GM19239 (cell line): ENCODE results near the gene TAF1C.
"Not testable (repeated sequence)": the region's sequence is repeated elsewhere in the genome, so short reads cannot be mapped to it uniquely, and the experiment has no call there.

Experiments
- DNase-seq: peaks from one replicate; pipeline ENCODE4 v3.0.0; 2011; ENCODE audit warnings: low spot score; ENCODE audit not compliant: insufficient read length
- FAIRE-seq: peaks from 2 replicates; lab custom pipeline; 2011; peaks lifted over from hg19 to GRCh38; lab: Jason Lieb, UNC

Gene TAF1C

DNA sequence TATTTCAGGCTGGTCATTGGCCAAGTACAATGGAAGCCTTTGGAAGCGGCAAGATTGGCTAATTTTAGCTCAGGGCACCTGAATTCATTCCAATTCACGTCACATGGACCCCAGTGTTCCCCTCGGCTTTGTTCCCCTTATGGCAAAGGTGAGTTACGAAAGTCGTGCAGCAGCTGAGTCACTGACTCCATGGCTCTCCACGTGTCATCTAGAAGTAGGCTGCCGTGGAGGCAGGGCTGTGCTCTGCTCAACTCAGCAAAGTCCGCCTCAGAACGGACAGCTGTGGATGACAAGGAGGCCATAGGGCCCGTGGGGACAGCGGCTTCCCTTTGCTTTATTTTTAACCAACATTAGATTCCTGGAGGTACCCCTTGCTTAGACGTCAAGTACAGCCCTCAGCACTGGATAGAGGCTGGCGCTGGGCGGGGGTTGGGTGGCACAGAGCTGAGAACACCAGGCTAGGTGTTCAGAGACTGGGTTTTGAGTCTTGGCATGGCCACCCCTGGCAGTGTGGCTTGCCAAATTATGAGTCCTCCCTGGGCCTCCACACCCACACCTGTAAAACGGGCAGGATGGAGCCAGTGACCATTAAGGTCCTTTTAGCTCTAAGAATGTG lies 27.7 kb upstream of the TAF1C start:
- no peak for FAIRE-seq
- DNase-seq = no peak

DNA sequence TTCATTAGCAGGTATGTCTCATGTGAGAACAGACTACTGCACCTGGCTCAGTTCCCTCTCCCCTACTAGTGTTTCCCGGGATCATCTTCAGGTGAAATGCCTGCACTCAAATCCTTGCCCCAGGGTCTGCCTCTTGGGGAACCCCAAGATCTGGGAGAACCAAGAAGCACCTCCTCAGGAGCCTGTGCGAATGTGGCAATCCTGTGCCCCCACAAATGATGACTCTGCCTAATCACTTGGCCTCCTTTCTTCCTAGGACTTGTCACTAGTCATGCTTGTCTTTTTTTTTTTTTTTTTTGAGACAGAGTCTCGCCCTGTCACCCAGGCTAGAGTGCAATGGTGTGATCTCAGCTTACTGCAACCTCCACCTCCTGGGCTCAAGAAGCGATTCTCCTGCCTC lies 25.8 kb upstream of the TAF1C start:
- no peak for FAIRE-seq
- no peak for DNase-seq

DNA sequence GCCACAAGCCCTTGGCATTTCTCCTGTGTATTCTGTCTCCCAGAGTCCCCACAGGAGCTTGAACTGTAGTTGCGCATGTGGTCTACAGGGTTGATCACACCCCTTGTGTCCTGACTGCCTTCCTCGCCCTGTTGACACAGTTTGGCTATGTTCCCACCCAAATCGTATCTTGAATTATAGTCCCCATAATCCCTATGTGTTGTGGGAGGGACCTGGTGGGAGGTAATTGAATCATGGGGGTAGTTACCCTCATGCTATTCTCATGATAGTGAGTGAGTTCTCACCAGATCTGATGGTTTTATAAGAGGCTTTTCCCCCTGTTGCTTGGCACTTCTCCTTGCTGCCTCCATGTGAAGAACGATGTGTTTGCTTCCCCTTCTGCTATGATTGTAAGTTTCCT lies 25.3 kb upstream of the TAF1C start:
- FAIRE-seq (no peak), DNase-seq (no peak)

DNA sequence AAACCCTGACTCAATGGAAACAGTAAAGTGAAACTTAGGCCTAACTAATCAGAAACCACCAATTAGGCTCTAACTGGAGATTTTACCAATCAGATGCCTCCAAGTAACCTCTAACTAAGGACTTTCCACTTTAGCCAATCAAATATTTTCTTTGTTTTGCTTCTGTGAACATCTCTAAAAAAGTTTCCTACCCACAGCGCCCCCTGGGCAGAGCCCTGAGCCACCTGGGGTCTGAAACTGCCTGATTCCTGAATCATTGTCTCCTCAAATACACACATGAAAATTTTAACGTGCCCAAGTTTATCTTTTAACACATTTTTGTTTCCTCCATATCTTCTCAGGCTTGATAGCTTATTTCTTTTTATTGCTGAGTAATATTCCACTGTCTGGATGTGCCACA lies 23.1 kb upstream of the TAF1C start:
- FAIRE-seq (no peak), DNase-seq (no peak)

DNA sequence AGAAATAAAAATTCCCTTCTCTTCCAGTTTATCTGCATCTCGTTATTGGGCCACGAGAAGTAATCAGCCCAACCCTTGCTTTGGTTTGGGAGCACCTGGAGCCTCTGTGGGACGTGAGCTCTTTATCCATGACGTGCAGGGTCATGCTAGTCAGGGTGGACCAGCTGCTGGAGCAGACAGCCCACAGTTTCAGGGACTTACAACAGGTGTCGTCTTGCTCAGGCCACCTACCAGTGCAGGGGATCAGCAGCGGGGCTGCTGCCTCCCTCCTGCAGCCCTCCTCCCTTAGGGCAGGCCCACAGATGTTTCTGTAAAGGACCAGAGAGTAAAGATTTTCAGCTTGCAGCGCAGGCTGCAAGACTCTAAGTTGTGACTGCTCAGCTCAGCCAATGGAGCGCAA lies 21.0 kb upstream of the TAF1C start:
- DNase-seq = no peak
- FAIRE-seq = no peak

DNA sequence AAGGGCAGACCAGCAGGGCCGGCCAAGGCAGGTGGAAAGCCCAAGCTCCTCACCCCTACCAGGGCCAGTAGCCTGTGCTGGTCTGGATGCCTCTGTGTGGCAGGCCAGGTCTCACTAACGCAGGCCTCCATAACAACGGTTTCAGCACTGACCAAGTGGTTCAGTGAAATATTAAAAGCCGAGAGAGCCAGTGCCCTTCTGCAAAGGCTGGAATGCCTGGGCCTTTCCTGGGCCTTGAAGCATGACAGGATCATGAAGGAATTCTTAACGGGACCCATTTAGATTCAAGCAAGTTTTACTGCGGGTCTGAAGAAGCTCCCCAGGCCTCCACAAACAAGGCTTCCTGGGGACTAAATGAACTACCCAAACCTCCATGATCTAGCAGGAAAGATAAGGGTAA lies 20.4 kb upstream of the TAF1C start:
- FAIRE-seq (no peak), DNase-seq (no peak)

DNA sequence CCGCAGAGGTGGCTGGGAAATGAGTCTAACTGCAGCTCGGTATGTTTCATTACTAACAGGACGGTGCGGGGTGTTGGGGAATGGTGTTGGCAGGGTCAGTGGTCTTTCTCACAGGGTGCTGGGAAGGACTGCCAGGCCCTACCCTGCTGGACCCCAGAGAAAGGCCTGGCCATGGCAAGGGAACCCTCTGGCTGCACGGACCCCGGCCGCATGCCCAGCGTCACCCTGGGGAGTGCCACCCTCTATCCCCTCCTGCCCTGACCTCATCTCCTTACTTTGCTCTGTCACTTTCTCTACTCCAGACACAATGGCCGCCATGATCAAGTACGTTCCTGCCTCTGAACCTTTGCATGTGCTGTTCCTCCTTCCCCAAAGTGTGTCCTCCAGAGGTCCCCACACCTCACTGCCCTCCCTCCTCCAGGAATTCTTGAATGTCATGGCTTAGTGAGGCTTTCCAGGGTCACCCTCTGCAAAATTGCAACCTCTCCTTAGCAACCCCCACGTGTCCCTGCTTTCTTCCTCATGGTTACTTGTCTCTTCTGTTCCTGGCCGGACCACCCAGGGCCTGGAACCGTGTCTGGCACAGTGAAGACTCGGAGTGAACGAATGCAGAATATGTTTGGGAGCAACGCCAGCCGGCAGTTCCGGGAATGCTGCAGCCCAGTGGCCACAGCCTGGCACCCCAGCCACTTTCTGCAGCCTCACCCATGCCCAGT lies 19.3 kb upstream of the TAF1C start:
- FAIRE-seq = no peak
- no peak for DNase-seq

DNA sequence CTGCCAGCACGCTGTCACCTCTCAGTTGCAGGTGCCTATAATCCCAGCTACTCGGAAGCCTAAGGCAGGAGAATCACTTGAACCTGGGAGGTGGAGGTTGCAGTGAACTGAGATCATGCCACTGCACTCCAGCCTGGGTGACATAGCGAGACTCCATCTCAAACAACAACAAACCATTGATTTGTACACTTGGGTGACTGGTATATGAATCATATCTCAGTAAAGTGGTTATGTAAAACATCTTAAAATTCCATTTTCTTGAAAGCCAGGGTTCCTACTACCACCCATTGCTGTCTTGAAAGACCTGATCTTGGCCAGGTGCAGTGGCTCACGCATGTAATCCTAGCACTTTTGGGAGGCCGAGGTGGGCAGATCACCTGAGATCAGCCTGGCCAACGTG lies 18.3 kb upstream of the TAF1C start:
- FAIRE-seq, DNase-seq: not testable (repeated sequence)

DNA sequence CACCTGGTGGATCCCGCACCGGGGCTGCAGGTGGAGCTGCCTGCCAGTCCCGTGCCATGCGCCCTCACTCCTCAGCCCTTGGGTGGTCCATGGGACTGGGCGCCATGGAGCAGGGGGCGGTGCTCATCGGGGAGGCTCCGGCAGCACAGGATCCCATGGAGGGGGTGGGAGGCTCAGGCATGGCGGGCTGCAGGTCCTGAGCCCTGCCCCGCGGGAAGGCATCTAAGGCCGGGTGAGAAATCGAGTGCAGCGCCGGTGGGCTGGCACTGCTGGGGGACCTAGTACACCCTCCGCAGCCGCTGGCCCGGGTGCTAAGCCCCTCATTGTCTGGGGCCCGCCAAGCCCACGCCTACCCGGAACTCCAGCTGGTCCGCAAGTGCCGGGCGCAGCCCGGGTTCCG lies 17.7 kb upstream of the TAF1C start:
- not testable (repeated sequence) for DNase-seq, FAIRE-seq

DNA sequence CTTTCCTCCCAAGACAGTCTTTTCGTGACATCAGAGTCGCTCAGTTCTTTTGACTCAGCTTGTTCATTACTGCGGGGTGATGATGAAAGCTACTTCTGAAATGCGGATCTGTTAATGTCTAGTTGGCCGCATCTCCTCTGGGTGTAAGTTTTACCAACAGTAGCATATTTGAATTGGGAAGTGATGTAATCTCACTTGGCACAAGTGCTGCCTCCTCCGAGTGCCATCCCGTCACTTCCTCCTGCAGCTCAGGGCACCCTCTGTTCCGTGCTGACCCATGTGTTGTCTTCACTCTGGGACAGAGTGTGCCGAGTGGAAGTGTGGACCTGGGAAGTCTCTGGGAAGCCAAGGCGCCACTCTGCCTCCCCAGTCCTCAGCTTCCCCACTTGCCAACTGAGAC lies 13.0 kb upstream of the TAF1C start:
- FAIRE-seq = no peak
- no peak for DNase-seq

DNA sequence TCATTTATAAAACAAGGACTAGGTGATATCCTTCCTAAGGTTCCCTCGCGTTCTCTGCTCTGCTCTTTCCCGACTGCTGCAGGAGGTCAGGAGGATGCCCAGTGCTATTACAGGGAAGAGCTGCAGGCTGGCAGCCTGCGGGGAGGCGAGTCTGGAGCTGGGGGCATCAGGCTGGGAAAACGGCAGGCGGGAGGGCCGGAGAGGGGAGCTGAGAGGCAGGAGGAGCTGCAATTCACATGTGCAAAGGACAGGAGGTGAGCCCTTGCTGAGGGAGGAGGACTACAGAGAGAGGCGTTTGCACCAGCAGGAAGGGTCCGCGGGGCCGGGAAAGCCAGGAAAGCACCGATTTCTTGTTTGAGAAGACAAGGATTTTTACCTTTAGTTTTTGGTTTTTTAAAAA lies 12.2 kb upstream of the TAF1C start:
- no peak for DNase-seq
- no peak for FAIRE-seq

DNA sequence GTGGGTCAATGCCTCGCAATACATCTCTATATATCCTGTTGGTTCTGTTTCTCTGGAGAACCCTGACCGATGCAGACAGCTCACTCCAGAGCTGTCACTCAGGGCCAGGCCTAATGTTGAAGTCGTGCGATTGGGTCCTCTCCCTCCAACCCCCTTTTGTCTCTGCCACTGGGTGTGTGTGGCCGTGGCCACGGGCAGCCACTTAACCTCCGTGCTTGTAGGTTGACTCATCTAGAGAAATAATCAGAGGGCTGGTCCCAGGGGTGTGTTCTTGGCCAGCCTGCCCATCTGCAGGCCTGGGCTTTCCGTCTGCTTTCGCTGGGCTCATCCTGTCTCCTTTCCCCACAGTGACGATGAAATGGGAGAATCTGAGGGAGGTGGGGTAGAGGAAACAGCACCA lies 11.5 kb upstream of the TAF1C start:
- DNase-seq (no peak), FAIRE-seq (no peak)

DNA sequence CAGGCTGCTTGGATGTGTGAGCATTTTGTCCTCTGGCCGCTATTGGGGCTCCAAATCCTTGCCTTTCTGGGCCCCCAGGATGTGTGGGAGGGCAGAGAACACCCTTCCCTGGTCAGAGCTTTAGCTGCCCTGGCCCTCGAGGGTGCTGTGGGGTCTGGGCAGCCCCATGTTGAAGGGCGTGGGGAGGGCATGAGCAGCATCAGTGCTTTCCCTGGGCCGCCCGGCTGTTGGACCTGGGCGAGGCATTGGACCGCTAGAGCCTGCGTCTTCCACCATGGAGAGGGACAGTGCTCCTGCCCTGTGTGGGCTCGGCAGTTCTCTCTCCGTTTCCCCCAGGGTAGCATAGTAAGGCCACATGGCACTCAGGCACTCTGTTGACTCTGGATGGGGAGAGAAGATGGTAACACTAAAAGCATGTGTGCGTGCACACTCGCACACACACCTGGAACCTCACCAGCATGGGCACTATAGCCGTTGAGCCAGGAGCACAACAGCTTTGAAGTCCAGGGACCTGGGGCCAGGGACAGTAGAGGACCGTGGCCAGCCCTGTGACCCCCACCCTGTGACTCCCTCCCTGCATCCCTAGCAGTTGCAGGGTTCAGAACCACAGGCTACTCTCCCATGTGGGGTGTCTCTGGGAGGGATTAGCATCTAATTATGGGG lies 10.7 kb upstream of the TAF1C start:
- DNase-seq = no peak
- no peak for FAIRE-seq

DNA sequence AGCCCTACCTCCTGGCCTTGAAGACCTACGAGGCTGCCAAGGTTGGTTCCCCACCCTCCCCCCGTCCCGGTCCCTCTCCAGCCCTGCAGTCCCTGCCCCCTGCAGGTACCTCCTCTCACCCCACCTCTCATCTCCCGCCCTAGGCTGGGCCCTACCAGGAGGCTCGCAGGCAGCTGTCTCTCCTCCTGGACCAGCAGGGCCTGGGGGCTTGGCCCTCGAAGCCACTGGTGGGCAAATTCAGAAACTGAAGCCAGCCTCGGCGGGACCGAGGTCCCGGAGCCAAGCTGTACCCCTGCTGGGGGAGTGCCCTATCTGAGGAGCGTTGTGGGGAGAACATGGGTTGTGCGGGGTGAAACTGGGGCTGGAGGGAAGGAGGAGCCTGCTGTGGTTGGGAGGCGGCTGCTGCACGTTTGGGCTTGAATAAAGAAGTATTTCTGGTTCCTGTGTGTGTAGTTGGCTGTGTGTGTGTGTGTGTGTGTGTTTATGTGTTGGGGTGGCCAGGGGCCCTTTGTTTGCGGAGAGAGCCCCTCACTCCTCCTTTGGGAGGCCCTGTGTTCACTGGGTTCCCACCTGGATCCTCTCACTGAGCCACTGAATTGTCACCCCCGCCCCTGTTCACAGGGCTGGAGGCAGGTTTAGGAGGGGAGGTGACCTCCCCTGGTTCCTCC lies 10.0 kb upstream of the TAF1C start:
- FAIRE-seq (no peak), DNase-seq (no peak)

DNA sequence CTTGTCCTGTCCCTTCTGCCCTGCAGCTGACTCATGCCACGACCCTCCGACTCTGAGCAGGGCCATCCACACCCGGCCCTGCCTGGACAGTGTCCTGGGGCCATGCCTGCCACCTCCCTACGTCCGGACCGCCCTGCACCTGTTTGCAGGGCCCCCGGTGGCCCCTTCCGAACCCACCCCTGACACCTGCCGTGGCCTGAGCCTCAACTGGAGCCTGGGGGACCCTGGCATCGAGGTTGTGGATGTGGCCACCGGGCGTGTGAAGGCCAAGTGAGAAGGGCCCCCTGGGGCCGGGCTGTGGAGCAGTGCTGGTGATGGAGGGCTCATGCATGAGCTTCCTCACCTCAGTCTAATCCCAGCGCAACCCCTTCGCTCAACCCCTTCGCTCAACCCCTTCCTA lies 9.2 kb upstream of the TAF1C start:
- FAIRE-seq = no peak
- no peak for DNase-seq

DNA sequence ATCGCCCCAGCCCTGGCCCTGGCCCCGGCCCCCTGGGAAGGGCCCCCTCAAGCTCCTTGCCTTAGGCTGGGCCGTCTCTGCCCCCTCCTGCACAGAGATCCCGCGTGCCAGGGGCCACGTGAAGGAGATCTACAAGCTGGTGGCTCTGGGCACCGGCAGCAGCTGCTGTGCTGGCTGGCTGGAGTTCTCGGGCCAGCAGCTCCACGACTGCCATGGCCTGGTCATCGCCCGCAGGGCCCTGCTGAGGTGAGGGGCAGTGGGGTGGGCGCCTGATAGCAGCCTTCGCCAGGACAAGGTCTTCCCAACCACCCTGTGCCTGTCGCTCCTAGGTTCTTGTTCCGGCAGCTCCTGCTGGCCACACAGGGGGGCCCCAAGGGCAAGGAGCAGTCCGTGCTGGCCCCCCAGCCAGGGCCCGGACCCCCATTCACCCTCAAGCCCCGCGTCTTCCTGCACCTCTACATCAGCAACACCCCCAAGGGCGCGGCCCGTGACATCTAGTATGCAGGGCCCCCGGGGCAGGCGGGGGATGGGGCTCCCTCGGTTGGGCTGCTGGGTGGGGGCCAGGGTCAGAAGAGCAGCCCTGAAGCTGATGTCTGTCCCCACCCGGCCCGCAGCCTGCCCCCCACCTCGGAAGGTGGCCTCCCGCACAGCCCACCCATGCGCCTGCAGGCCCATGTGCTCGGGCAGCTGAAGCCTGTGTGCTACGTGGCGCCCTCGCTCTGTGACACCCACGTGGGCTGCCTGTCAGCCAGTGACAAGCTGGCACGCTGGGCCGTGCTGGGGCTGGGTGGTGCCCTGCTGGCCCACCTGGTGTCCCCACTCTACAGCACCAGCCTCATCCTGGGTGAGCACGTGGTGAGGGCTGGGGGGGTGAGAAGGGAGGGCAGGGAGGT lies 8.6 kb upstream of the TAF1C start:
- FAIRE-seq = no peak

DNA sequence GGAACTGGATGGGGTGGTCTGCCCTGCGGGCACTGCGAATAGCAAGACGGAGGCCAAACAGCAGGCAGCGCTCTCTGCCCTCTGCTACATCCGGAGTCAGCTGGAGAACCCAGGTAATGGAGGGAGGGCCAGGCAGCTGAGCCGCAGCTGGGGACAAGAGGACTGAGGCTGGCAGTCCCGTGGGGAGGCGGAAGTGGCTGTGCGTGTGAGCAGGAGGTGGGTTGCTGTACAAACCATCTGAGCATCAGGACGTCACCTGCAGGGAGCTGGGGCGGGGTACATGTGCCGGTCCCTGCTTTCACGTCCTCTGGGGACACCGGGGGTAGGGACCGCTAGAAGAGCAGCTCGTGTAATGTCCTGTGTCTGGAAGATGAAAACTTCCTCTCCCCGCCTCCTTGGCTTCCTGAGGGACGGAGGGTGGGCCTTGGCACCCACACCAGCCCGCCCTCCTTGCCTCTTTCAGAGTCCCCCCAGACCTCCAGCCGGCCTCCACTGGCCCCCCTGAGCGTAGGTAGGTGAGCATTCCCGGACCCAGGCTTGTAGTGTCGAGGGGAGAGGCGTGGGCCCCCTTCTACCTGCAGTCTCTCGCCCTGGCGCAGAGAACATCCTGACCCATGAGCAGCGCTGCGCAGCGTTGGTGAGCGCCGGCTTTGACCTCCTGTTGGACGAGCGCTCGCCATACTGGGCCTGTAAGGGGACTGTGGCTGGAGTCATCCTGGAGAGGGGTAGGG lies 7.8 kb upstream of the TAF1C start:
- peak; percentile 50 for DNase-seq
- no peak for FAIRE-seq

More for the DNA sequence above, 8.6 kb upstream of the TAF1C start:
- DNase-seq = no peak

DNA sequence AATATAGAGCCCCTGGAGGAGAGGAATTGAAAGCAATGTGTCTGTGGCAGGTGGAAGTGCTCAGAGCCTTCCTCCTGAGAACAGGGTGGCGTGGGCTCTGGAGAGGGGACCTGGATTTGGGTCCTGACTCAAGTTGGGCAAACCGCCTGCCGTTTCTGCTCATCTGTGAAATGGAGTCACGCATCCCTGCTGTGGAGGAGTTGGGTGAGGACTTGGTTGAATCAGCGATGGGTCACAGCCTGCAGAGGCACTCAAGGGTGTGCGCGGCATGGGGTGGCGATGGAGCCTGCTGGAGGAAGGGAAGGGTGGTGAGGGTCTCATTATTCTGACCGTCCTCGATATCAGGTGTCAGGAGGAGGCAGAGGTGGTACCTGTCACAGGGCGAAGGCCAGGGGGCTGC lies 7.2 kb upstream of the TAF1C start:
- DNase-seq (no peak), FAIRE-seq (no peak)

DNA sequence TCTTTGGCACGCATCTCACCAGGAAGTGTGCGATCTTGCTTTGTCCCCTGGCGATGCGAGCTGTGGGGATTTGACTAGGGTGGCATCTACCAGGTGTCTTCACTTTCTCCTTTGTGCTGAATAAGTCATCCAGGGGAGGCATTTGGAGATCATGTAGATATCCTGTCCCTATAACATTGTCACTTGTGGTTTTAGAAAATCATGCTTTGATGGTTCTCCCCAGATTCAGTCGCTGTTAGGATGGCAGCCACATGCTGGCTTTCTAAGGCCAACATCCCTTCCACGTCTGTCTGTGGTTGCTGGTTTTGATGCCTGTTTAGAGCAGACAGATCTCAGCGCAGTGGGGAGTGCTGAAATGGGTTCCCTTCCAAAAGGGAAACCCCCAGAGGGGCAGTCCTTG lies 6.6 kb upstream of the TAF1C start:
- FAIRE-seq = no peak

DNA sequence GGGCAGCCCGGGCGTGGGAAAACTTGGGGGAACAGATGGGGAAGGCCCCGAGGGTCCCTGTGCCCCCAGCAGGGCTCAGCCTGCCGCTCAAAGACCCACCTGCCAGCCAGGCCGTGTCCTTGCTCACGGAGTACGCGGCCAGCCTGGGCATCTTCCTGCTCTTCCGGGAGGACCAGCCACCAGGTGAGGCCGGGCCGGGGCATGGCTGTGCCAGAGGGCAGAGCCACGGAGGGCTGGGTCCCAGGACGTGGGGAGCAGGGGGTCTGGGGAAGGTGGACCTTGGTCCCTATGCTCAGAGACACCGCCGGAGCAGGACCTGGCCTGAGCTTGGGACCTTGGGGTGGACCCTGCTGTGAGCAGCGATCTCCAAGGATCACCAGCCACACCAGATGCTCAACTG lies 4.6 kb upstream of the TAF1C start:
- FAIRE-seq (no peak), DNase-seq (no peak)

More for the DNA sequence above, 6.6 kb upstream of the TAF1C start:
- no peak for DNase-seq
